Stimulated activated CD4-positive, alpha-beta T cell treated with anti-CD3 and anti-CD28 coated beads, Interleukin-15, amount 100 ng/mL, for 24 hours (primary cell): ENCODE measurements around the gene ZNF784.
A peak's percentile ranks its signal among the peaks of the same experiment; 100 is the strongest.

Experiments
- DNase-seq: peaks from one replicate; pipeline ENCODE4 v3.0.0-alpha.2; 2020

ZNF784 gene

GRCh38 chr19:55655648-55656040 lies 31.3 kb upstream of the ZNF784 start:
- no peak for DNase-seq

GRCh38 chr19:55654868-55655647 lies 30.7 kb upstream of the ZNF784 start, which contains the start of gene U2AF2:
TSS of gene U2AF2 (plus strand) at chr19:55655035. CDS start at chr19:55655105, 70 bp downstream.
- DNase-seq, result peak; percentile 96

GRCh38 chr19:55654323-55654867 lies 30.0 kb upstream of the ZNF784 start:
- DNase-seq, result peak; percentile 99

GRCh38 chr19:55653651-55654322 lies 29.4 kb upstream of the ZNF784 start:
- DNase-seq, result peak; percentile 96

- DNase-seq, result no peak
Measured at GRCh38 chr19:55652311-55653128, 28.2 kb upstream of the ZNF784 start.

- DNase-seq, result no peak
Measured at GRCh38 chr19:55651236-55651635, 26.9 kb upstream of the ZNF784 start.

GRCh38 chr19:55650602-55651230 lies 26.4 kb upstream of the ZNF784 start:
- DNase-seq, result no peak

- DNase-seq, result no peak
Measured at GRCh38 chr19:55650126-55650557, 25.8 kb upstream of the ZNF784 start.

GRCh38 chr19:55649268-55650125 lies 25.1 kb upstream of the ZNF784 start:
- no peak for DNase-seq

- no peak for DNase-seq
Measured at GRCh38 chr19:55648585-55649267, 24.4 kb upstream of the ZNF784 start.

GRCh38 chr19:55647732-55648584 lies 23.6 kb upstream of the ZNF784 start, which contains the start of gene CCDC106:
TSS of gene CCDC106 (plus strand) at chr19:55648212. CDS start at chr19:55649047, 835 bp downstream.
- DNase-seq, result peak; percentile 52

- DNase-seq, result no peak
Measured at GRCh38 chr19:55646889-55647731, 22.7 kb upstream of the ZNF784 start.

- DNase-seq, result no peak
Measured at GRCh38 chr19:55645512-55645881, 21.1 kb upstream of the ZNF784 start.

GRCh38 chr19:55644842-55645511 lies 20.6 kb upstream of the ZNF784 start:
- no peak for DNase-seq

GRCh38 chr19:55644191-55644833 lies 19.9 kb upstream of the ZNF784 start:
- no peak for DNase-seq

- no peak for DNase-seq
Measured at GRCh38 chr19:55643887-55644176, 19.5 kb upstream of the ZNF784 start.

- DNase-seq, result peak; percentile 89
Measured at GRCh38 chr19:55643003-55643886, 18.9 kb upstream of the ZNF784 start, which contains the start of gene ZNF581. TSS of gene ZNF581 (plus strand) at chr19:55643649. CDS start at chr19:55644572, 923 bp downstream.
